HG03025 (cell line): ENCODE measurements around the gene GXYLT2.
"Not testable (repeated sequence)": the region's sequence is repeated elsewhere in the genome, so short reads cannot be mapped to it uniquely, and the experiment has no call there.

ENCODE experiments used
- ATAC-seq: cut with Tn5 transposase; IDR thresholded peaks from one replicate; pipeline ENCODE4 v1.9.1; 2021; ENCODE audit warnings: mild to moderate bottlenecking, moderate library complexity; ENCODE audit not compliant: unreplicated experiment, low FRiP score

Gene GXYLT2

DNA sequence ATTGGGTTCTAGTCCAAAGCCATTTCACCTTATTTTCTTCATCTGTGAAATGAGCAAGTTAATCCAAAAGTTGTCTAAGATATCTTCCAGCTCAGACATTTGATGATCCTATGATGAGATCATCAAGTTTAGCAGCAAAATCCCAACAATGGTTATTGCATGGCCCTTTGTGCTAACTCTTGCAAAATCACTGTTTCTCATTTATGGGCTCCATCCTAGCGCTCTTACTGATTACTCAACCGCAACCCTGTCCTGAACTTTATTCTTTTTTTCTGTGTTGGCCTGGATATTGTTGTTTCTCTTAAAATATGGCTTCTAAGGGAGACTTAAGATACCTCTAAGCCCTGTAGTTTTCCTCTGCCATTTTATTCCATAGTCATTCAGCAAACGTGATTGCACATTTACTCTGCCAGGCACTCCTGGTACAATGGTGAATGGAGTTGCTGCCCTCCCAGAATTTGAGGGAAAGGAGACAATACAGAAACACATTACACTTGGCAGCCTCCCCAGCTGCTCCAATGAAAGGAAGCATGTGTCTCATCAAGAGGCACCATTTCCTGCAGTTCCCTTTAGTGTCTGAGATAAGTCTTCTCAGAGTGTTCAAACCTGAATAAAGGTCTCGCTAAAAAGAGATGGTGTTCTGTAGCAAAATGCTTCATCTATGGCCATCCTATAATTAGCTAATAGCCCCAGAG lies 4.4 kb downstream of the GXYLT2 start:
- no peak for ATAC-seq

DNA sequence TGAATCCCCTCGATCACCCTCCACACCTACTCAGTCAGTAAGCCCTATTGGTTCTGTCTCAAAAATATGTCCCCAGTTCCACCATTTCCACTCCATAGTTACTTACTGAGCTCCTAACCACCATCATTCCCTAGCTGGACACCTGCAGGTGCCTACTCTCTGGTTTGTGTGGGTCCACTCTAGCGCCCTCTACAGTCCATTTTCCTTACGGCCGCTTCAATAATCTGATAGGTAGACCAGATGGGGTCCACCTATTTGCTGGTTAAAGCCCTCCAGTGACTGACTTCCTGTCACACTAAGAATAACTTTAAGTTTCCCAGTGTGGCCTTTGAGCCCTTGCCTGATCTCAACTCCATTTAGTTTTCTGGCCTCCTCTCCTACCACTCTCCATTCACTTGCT lies 5.0 kb downstream of the GXYLT2 start:
- no peak for ATAC-seq

DNA sequence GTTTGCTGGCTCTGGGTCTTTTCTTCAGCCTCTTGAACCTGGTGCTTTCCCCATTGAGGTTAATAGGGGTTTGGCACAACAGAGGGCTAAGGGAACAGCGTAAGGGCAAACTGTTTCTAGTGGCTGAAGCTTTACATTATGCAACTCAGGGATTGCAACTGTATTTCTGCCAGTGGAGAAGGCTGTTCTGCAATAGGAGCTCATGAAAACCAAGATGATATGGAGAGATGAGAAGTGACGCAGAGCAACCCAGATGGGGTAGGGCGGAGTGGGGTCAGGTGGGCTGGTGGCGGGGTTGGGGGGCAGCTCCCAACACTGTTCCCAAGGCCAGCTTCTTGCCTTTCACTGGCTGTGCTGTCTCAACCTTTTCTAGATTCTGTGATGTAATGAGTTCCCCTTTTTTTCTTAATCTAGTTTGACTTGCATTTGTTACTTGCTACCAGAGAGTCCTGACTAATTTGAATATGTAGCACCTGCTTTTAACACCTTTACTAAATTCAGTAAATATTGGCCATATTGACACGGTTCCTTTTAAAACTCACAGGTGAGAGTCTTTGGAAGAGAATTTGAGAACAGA lies 7.2 kb downstream of the GXYLT2 start:
- no peak for ATAC-seq

DNA sequence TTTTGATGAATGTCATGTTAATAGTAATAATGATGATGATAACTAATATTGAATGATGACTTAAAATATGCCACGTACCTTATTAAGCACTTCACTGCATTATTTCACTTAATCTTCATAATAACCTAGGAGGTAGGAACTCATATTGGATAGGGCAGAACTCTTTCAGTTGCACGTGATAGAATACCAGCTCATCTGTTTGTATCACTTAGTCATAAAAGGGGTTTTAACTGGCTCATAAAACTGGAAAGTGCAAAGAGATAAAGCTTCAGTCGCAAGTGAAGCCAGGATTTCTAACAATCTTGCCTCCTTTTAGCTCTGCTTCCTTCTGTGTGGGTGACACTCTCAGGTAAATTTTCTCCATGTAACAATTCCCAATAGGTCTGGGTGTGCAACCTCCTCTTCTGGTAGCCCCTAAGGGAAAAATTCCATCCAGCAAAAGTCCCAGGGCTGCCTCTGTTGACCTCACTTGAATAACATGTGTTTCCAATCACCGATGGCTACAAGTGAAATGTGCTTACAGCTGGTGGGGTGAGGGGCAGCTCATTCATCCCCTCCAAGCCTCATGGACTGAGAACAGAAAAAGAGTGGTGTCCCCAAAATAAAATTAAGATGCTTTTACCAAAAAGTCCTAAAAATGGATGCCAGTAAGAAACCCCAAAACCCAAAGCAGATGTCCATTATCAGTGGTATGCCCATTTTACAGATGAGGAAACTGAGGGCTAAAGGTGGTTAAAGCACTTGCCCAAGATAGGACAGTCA lies 9.3 kb downstream of the GXYLT2 start:
- no peak for ATAC-seq

DNA sequence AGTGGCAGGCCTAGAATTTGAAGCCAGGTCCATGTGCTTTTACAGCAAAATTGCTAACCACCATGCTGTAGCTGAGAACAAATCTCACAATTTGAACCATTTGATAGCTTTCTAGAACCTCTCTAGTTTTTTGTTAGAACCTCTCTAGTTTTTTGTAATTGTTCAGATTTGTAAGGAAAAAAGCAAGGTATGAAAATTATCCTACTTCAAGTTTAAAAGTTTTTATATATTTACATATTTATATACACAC lies 9.8 kb downstream of the GXYLT2 start:
- no peak for ATAC-seq

DNA sequence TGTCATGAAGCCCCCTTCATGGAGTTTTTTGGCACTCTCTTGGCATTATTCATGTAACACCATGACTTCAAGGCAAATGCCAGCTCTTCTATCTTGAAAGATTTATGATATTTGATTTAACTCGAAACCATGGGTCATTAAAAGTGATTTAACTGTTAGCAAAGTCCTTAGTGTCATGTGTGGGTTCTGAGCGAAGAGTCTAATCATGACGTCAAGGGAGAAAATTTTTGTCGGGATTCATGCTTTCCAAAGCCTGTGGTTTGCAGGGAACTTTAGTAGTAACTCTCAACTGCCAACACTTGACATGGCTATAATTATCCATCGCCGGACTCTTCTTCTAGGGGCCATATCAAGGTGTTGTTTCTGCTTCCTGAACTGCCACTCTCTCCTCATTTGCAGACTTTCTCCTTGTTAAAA lies 11.5 kb downstream of the GXYLT2 start:
- ATAC-seq, result no peak

DNA sequence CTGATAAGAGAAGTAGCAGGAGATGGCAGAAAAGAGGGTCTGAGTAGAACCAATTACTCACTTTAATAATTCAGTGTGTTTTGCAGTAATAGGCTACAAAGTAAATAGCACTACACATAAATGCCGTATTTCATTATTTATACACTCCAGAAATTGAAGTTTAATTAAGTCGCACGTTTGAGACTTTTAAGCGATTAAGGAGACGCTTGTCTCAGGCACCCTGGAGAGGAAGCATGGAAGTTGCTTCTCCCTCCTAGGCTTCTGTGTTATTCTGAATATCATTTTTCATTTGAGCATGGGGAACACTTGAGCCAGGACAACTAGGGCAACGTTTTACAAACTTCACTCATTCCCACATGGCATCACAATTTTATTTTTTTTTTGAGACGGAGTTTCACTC lies 12.2 kb downstream of the GXYLT2 start:
- ATAC-seq, result no peak

DNA sequence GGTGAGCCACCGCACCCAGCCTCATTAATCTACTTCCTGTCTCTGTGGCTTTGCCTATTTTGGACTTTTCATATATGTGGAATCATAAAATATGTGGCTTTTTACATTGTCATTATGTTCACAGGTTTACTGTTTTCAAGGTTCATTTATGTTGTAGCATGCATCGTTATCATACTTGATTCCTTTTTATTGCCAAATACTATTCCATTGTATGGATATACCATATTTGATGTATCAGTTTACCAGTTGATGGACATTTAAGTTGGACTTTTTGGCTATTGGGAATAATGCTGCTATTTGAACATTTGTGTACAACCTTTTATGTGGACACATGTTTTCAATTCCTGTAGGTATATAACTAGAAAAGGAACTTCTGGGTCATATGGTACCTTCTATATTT lies 14.0 kb downstream of the GXYLT2 start:
- ATAC-seq, result no peak

DNA sequence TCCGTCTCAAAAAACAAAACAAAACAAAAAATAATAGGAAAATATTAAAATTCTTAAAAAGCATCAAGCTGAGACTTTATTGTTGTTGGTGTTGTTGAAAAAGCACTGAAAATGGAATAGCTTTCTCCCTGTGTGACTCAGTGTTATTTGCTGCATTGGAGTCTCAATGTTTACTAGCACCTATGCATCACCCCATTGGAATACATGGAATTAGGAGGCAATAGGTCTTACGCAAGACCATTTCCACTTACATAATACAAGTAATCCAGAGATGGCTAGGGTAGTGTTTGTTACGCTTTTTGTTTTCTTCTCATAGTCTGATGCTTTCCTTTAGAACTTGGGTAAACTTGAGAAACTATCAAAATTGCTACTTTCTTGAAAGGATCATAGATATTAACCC lies 15.2 kb downstream of the GXYLT2 start:
- ATAC-seq, result no peak

DNA sequence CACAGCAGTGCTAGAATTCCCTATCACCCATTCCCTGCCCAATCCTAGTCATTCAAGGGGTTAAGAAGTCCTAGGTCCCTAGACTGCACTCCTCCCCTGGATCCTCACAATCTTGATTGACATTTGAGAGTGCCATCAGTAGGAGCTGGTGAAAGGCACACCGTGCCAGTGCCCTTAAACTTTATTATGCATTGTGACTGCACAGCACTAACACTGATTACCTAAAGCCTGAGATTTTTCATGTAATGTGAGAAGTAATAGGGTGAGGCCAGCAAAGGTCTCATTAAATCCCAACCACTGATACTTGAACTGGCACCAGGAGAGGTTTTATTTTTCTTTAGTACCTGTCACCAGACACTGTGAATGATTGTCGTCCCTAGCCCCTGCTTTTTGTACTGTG lies 16.3 kb downstream of the GXYLT2 start:
- ATAC-seq, result no peak

DNA sequence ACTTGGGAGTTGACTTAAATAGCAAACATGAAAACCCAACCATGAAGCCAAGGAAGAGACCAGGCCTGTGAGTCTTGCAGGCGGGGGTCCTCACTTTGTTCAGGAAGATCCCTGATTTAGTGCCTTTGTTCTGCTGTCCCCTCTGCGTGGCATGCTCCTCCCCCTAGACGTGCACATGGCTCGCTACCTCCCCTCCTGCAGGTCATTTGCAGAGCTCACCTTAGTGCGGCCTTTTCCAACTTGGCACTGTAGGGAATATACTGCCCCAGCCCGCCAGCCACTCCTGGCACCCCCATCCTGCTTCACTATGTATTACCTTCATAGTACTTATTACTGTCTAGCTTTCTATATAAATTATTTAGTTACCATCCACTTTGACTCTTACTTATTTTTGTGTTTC lies 18.3 kb downstream of the GXYLT2 start:
- ATAC-seq, result no peak

DNA sequence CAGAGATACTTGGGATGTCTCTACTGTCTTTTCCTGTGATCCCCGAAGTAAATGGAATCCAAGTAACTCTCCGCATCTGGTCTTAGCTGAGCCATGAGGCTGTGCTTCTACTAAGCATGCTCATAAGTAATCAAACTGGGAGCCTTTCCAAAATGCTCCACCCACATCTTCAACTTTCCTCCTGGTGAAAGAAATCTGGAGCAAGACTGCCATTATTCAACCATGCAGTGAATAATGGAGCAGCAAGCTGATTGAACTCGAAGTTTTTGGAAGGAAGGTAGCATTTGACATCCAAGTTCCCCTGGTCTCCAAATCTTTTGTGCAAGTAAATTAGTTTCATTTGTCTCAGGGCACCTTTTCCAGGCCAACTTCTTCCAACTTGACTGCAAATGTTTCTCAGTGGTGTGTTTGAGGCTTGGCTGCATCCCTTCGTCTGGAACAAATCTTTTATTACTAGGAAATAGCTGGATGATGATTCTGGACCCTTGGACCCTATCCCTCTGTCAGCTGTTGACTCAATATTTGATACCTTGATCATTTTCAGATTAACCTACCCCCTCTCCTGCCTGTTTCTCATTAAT lies 19.4 kb downstream of the GXYLT2 start:
- ATAC-seq, result no peak

DNA sequence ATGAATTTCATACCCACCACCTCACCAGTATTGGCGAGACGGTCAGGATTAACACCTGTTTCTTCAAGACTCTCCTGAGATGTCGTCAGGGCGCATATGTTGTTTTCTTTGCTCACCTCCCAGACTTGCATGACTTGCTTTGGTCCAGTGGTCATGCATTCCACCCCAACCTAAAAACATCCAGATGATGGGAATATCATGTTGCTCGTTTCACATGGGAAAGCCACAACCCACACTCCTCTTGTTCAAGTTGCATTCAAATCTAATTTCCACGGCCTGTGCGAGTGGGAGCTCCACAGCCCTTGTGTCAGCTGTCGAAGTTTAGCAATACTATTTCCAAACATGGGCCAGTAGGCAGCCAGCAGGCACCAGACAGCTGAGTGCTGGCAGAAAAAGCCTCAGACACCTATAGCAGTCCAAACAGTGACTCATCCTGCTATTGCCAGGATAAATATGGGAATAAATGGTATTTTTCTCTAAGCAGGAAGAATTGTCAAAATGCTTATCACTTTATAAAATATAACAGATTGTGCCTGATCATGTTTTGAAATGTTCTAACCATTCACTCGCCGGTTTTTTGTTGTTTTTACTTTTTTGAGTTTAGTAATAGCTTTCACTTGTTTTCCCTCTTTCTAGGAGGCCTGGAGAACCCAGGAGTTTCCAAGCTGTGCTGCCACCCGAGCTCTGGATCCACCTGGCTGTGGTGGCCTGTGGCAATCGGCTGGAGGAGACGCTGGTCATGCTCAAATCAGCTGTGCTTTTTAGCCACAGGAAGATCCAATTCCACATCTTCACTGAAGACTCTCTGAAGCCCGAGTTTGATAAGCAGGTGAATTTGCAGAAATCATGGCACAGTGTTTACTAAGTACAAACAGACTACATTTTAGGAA lies 20.1 kb downstream of the GXYLT2 start:
- no peak for ATAC-seq

DNA sequence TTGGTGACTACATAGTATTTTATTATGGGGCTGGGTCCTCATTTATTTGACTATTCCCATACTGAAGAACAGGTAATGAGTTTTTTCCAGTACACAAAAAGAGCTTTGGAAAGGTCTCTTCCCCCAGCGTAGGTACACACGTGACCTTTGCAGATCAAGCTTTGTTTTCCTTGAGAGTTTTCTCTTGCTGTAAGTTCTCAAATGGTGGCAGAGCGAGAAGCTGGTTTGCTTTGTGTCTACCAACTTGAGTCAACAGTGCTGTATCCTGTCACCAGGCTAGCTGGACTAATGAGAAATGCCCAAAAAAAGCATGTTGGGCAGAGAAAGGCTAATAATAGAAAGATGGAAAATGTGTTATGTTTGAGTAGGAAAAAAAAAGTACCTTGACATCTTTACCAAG lies 21.7 kb downstream of the GXYLT2 start:
- no peak for ATAC-seq

DNA sequence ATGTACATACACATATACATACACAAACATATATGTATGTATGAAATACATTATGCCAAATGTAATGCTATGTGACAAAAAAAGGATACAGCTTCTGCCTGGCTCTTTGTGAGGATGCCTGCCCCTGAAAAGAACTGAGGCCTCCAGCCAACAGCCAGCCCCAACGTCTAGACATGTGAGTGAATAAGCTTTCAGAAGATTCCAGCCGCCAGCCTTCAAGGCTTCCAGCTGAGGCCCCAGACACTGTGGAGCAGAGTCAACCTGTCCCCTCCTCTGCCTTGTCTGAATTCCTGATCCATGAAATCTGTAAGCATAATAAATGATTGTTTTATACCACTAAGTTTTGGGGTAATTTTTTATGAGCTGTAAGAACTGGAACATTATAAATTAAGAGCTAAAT lies 24.7 kb downstream of the GXYLT2 start:
- no peak for ATAC-seq

DNA sequence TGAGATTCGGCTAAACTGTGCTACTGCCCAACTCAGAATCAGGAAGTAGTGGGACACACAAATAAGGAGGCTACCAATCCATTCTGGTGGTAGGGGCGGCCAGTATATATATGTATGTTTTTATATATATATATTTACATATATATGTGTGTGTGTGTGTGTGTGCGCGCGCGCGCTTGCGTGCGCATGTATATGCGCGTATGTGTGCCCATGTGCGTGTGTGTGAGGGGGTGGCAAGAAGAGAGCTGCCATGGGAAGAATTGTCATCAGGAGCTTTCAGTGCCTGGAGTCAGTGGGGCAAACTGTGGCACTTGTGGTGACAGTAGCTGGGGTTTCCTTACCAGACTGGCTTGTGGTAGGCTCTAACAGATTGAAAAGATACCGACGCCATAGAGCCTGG lies 26.5 kb downstream of the GXYLT2 start:
- no peak for ATAC-seq

DNA sequence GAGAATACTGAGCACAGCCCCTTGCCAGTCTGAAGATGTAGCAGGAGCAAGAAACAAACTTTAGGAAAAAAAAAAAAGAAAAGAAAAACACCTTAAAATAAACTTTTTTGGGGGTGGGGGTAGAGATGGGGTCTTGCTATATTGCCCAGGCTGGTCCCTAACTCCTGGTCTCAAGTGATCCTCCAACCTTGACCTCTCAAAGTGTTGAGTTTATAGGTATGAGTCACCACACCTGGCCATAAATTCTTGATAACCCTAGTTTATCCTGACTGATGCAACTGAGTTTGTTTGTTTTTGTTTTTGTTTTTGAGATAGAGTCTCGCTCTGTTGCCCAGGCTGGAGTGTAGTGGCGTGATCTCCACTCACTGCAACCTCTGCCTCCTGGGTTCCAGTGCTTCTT lies 28.4 kb downstream of the GXYLT2 start:
- ATAC-seq, result no peak

DNA sequence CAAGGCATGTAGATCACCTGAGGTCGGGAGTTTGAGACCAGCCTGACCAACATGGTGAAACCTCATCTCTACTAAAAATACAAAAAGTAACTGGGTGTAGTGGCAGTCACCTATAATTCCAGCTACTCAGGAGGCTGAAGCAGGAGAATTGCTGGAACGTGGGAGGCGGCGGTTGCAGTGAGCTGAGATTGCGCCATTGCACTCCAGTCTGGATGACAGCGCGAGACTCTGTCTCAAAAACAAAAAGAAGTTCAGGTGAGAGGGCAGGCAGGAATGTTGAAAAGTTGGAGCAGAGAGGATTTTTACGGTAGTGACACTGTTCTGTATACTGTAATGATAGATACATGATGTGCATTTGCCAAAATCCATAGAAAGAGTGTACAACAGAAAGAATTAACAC lies 31.7 kb downstream of the GXYLT2 start:
- ATAC-seq, result no peak

DNA sequence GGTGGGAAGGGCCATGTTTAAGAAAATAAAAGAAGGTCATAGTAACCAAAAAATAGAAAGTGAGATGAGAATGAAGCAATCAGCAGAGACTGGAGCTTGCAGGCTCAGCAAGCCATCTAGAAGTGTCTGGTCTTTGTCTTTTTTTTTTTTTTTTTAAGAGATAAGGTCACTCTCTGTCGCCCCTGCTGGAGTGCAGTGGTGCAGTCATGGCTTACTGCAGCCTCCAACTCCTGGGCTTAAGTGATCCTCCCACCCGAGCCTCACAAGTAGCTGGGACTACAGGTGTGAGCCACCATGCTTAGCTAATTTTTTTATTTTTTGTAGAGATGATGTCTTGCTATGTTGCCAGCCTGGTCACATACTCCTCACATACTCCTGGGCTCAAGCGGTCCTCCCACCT lies 36.2 kb downstream of the GXYLT2 start:
- ATAC-seq, result no peak

DNA sequence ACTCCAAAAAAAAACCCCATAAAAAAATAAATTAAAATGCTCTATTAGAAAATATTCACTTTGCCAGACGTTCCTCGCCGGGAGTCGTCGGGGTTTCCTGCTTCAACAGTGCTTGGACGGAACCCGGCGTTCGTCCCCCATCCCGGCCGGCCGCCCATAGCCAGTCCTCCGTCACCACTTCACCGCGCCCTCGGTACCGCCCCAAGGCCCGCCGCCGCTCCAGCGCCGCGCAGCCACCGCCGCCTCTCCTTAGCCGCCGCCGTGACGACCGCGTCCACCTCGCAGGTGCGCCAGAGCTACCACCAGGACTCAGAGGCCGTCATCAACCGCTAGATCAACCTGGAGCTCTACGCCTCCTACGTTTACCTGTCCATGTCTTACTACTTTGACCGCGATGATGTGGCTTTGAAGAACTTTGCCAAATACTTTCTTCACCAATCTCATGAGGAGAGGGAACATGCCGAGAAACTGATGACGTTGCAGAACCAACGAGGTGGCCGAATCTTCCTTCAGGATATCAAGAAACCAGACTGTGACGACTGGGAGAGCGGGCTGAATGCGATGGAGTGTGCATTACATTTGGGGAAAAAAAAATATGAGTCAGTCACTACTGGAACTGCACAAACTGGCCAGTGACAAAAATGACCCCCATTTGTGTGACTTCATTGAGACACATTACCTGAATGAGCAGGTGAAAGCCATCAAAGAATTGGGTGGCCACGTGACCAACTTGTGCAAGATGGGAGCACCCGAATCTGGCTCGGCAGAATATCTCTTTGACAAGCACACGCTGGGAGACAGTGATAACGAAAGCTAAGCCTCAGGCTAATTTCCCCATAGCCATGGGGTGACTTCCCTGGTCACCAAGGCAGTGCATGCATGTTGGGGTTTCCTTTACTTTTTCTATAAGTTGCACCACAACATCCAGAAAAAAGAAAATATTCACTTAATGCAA lies 41.2 kb downstream of the GXYLT2 start:
- not testable (repeated sequence) for ATAC-seq
